GM21619 (cell line): ENCODE results near the gene USP9X.
A peak's percentile ranks its signal among the peaks of the same experiment; 100 is the strongest.
"Not testable (repeated sequence)": the region's sequence is repeated elsewhere in the genome, so short reads cannot be mapped to it uniquely, and the experiment has no call there.

Experiments used
- ATAC-seq: cut with Tn5 transposase; IDR thresholded peaks from one replicate; pipeline ENCODE4 v1.9.1; 2021; ENCODE audit not compliant: unreplicated experiment

The USP9X gene

GRCh38 chrX:41122664-41123257 lies 37.5 kb downstream of the USP9X start:
- ATAC-seq: no peak

- ATAC-seq: peak; percentile 72
Measured at GRCh38 chrX:41127477-41128192, 42.4 kb downstream of the USP9X start.

- ATAC-seq: no peak
Measured at GRCh38 chrX:41128955-41129354, 43.7 kb downstream of the USP9X start.

DNA sequence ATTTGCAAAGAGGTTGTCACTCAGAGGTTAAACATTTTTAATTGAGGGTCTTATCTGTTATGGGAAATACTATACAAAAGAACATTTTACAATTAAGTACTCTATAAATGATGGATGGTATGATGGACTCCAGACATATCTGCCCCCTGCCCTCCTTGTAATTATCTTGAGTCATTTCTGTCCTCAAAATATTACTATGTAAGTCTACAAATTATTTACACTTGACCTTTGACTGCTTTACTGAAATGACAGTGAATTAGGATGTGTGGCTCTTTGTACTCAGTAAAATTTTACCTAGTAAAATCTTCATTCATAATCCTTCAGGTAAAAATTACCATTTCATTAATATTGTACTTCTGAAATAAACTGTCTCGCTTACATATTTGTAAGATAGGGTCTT lies 46.5 kb downstream of the USP9X start:
- ATAC-seq: no peak

DNA sequence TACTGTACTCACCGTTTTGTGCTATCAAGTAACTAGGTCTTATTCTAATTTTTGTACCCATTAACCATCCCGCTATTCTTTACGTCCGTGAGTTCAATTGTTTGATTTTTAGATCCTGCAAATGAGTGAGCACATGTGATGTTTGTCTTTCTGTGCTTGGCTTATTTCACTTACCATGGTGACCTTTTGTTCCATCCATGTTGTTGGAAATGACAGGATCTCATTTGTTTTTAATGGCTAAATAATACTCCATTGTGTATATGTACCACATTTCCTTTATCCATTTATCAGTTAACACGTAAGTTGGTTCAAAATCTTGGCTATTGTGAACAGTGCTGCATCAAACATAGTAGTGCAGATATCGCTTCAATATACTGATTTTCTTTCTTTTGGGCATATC lies 48.3 kb downstream of the USP9X start:
- no peak for ATAC-seq

- ATAC-seq: no peak
Measured at GRCh38 chrX:41137589-41137988, 52.3 kb downstream of the USP9X start.

DNA sequence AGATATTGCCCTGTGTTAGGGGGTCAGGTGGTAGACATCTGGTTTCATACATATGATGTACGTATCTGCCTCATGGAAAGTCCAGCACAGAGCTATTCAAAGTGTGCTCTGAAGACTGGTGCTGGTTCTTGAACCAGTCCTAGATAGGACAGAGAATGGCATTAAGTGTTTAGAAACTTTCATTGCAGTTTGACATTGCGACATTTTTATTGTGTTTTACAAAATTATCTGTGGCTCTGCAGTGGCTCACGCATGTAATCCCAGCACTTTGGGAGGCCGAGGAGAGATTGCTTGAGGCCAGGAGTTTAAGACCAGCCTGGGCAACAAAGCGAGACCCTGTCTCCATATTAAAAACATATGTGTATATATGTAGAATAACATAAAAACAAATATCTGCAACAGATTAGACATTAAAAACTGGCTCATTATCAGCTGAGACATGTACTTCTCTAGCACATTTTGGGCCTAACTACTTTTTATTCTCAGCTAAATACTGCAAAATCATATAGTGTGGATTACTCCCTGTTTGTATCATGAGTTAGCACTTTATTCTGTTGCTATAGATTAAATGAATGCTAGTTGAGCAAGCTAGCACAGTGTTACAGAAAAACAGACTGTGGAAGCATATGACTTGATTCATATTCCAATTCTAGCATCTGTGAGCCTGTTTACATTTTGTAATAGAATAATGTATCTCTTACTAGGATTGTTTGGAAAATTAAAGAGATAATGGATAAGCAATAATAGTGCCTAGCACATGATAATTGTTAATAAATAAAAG lies 57.1 kb downstream of the USP9X start:
- no peak for ATAC-seq

DNA sequence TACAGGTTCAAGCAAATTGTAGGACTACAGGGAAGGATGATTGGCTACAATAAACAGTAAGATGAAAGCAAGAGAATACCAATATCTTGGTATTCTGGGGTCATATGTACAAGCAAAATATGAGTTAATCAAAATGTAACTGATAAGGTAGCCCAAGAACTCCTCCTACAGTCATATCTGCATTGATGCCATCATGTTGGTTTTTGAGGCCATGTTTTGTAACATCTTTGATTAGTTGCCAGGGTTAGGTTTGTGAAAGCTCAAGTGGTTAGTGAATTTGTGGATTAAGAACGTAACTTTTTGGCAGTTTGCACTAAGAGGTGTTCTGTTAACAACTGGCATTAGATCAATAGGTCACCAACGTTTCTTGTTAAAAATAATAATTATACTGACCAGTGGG lies 59.6 kb downstream of the USP9X start:
- no peak for ATAC-seq

DNA sequence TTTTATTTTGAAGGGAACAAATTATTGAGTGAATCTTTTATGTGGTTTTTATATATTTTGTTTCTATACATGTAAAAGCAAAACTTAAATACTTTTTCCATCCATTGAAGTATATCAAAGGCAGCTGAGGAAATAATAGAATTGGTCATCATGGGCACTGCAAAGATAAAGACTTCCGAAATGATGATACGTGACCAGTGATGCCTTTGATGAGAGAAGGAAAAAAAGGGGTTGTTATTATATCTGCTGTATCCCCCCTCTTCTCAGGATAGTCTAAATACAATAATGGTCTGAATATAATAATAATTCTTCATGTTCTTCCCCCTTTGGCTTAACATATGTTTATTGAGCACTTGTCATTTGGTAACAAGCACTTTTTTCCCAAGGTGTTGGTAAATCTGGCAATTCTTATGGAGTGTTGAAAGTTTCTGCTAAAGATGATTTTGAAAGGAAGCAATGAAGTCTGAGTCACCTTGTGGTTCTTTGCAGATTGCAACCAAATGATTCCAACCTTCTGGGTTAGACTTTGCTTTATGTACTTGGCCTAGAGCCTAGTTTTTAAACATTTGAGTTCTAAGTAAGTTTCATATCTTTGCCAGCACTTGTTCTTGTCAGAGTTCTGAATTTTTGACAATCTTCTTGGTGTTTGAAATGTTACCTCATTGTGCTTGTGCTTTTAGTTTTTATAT lies 60.8 kb downstream of the USP9X start:
- no peak for ATAC-seq

DNA sequence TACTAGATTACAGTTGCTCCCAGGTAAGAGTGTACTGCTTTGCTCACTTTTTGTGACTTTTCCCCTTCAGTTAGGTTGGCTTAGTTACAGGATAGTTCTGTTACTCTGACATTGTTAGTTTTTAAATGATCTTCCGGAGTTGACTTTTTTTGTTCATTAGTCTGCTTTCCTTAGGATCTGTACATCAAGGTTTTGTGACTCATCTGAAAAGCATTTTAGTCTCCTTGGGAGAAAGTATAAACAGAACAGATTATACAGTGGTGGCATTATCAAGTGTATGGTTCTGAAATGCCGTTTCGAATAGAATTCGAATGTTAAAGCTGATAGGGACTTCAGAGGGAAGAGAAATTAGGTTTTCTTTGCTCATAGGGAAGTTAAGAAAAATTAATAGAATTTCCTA lies 63.3 kb downstream of the USP9X start:
- no peak for ATAC-seq

GRCh38 chrX:41150043-41150442 lies 64.8 kb downstream of the USP9X start:
- ATAC-seq: no peak

DNA sequence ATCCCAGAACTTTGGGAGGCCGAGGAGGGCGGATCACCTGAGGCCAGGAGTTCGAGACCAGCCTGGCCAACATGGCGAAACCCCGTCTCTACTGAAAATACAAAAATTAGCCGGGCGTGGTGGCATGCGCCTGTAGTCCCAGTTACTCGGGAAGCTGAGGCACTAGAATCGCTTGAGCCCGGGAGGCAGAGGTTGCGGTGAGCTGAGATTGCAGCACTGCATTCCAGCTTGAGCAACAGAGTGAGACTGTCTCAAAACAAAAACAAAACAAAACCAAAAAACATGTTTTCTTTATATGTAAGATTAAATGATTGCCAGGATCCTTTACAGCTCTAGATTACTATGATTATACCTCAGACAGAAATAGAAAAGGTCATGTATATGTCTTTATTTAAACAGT lies 66.5 kb downstream of the USP9X start:
- not testable (repeated sequence) for ATAC-seq

DNA sequence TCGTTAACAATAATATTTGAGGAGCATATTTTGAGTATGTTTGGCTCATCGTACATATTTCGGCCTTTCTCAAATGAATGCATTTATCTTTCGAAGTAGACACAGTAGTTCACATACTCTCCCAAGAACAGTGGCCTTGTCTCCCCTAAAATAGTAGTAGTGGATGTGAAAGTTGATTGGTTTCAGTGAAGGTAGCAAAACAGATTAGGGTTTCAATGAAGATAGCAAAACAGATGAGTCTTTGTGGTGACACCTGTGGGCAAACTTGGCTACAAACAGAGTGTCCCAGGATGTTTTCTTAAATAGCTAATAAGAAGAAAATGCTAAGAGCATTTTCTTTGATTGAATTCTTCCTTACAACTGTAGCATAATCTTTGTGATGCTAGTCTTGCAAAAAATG lies 67.0 kb downstream of the USP9X start:
- ATAC-seq: no peak

DNA sequence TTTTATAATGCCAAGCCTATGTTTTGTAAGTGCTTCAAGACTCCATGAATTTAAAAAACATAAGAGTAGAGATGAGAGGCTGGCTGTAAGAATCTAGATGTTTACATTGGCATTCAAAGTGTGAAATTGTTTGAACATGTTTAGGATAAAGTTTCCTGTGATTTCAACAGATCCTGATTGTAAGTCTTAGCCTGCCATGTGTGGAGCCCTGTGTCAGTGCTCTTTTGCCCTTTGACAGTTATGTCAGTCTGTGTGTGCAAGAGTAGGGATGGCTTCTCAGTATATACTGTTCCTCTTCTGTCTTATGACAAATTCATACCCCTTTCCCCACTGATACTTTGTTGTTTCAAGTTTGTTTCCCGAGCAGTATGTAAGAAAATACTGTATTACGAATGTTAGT lies 68.2 kb downstream of the USP9X start:
- no peak for ATAC-seq

DNA sequence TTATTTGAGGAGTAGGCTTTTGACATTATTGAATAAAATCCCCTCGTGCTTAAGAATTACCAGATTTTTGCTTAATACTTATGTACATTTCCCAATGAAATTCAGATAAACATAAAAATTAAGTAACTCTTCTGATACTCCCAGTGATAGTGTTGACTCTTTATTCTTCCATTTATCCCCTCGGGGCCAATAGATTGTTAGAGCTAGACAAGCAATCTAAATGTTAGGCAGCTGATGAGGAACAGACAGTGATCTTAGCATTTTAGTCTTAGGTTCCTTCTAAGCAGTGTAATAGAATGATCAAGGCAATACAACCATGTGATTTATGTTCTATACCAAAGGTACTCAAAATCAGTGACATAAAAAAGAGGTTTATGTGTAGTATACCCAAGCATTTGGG lies 68.7 kb downstream of the USP9X start:
- no peak for ATAC-seq

GRCh38 chrX:41164449-41164848 lies 79.2 kb downstream of the USP9X start:
- ATAC-seq: no peak

- ATAC-seq: no peak
Measured at GRCh38 chrX:41167888-41168287, 82.6 kb downstream of the USP9X start.

GRCh38 chrX:41176263-41176662 lies 91.0 kb downstream of the USP9X start:
- no peak for ATAC-seq

GRCh38 chrX:41177297-41177696 lies 92.1 kb downstream of the USP9X start:
- no peak for ATAC-seq

DNA sequence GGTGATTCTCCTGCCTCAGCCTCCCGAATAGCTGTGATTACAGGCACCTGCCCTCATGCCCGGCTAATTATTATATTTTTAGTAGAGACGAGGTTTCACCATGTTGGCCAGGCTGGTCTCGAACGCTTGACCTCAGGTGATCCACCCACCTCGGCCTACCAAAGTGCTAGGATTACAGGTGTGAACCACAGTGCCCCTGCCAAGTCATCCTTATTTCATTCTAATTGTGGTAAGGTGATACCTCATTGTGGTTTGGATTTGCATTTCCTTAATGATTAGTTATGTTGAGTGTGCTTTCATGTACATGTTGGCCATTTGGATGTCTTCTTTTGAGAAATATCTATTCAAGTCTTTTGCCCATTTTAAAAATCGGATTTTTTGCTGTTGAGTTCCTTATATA lies 93.0 kb downstream of the USP9X start:
- no peak for ATAC-seq

DNA sequence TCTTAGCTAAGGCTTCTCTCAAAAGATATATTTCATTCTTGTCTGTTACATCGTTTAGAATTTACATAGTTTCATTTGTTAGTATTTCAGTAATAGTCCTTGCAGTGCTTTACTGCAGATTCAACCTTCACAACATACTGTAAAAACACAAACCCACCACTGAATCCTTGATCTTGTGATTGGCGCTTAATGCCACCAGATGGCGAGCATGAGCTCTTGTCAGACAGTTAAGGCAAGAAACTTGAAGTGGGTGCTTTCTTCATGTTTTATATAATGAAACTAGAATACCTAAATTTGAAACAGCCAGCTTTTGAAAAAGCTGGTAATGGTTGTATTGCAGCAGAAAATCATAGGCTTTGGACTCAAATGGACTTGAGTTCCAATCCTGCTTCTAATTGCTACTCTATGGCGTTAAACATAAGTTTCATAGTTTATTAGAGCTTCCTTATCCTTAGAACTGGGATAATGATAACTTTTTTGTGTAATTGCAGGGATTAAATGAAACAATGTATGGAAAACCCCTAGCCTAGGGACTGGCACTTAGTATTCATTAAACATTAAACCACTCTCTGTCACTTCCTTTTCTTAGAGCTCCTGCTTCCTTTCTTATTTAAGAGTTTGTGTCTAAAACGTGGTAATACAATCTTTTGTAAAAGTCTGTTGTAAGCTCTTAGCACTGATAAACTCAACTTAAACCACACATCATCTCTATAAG lies 95.1 kb downstream of the USP9X start:
- no peak for ATAC-seq
